KOPT-K1 (cell line): ENCODE measurements around the gene EGFR.

ENCODE experiments used
- H3K27ac ChIP-seq: fragments of 200-600 bp; sonication (generic); 2 replicates; pipeline ENCODE4 v1.5.1; 2016; ENCODE audit warnings: antibody characterized with exemption, mild to moderate bottlenecking, low read depth, low read length; ENCODE audit not compliant: poor library complexity, severe bottlenecking
- H3K36me3 ChIP-seq: fragments of 200-600 bp; sonication (generic); 2 replicates; pipeline ENCODE4 v1.5.1; 2017; ENCODE audit warnings: antibody characterized with exemption, mild to moderate bottlenecking, low read length, moderate library complexity; ENCODE audit not compliant: insufficient read depth
- H3K9me3 ChIP-seq: fragments of 200-600 bp; sonication (generic); 2 replicates; pipeline ENCODE4 v1.5.1; 2017; ENCODE audit warnings: antibody characterized with exemption, low read length, mild to moderate bottlenecking; ENCODE audit not compliant: insufficient read depth, poor library complexity, severe bottlenecking

EGFR gene

GRCh38 chr7:55117286-55117685 is 98.5 kb downstream of the EGFR start:
- Histone ChIP-seq H3K36me3 (no peaks in the 10 kb centered on the region), H3K9me3 (no peaks in the 10 kb centered on the region), H3K27ac (no peak overlapping the region)

DNA sequence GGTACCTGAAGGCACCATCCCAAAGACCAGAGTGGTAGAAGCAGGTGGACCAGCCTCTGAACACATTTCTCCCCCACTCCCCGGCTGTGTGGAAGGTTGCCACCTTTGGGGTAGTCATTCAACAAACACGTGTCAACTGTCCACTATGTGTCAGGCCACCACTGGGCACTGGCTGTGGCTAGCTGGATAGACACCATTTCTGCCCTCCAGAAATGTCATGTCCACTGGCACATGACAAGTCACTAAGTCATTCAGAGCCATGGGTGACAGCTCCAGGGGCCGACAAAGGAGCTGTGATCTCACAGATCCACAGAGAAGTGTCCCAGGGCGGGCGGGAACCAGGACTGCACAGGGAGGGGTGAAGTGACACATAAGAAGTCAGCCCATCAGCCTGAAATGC is 99.6 kb downstream of the EGFR start:
- Histone ChIP-seq H3K36me3 (no peaks in the 10 kb centered on the region), H3K27ac (no peak overlapping the region)

DNA sequence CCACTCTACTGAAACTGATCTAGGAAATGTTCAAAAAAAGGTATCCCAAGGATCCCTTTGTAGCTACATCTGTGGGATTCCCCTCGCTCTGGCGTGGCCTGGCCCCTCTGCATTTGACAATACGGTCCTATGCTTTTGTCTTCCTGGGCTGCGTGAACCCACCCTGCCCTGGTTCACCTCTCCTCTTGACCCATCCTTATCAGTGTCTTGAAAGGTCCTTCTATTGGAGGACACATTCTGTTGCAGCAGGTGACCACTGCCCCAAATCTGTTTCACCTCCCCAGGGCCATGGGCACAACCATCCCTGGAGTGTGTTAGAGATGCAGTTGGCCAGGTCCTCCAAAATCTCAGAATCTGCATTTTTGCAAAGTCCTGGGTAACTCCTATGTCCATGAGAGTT is 100.8 kb downstream of the EGFR start:
- Histone ChIP-seq H3K36me3 (no peaks in the 10 kb centered on the region), H3K27ac (no peak overlapping the region), H3K9me3 (no peaks in the 10 kb centered on the region)

More for the DNA sequence above, 99.6 kb downstream of the EGFR start:
- no peaks in the 10 kb centered on the region for H3K9me3 ChIP-seq

DNA sequence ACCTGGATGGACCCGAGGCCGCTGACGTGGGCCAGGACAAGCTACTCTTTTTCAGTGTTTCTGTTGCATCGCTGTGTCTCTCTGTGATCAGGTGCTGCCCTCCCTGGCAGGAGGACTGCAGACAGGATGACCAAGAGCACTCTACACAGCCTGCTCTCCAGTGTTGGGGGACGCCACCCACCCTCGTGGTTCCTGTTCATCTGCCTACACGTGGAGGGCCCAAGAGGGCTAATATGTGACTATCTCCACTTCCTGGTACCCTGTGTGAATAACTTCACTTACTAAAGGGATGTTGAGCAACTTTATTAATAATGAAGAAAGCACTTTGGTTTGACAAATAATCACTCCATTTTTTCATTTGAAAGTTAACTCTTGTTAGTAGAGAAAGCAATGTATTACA is 101.3 kb downstream of the EGFR start:
- Histone ChIP-seq H3K27ac (no peak overlapping the region), H3K36me3 (no peaks in the 10 kb centered on the region), H3K9me3 (no peaks in the 10 kb centered on the region)

DNA sequence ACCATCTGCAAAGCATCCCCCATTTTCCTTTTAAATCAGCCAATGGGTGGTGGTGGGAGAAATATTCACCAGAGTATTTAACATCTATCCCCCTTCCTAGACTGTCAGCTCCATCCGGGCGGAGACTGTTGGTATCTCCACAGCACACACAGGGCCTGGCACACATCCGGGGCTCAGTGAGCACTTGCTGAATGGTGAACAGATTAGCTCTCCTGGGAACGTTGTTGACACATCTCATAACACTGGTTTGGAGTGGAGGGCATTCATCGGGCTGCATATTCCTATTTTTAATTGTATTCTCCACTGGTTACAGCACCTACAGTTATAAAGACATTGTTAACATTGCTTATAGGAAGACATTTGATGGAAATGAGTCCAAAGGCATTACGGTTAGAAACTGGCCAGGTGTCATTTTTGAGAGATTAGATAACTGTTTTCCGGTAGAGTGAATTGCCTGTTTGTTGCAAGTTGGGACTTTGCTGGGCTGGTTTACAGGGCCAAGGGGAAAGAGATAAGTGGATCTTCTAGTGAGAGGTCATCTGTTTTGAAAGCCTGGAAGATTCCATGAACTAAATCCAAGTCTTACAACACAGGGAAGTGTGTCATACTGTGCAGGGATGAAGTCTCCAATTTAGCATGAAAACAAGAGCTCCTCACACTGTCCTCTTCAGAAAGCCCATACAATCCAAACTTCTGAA is 101.8 kb downstream of the EGFR start:
- H3K9me3 ChIP-seq = no peaks in the 10 kb centered on the region
- no peaks in the 10 kb centered on the region for H3K36me3 ChIP-seq
- no peak overlapping the region for H3K27ac ChIP-seq

- Histone ChIP-seq H3K27ac (no peak overlapping the region), H3K9me3 (no peaks in the 10 kb centered on the region), H3K36me3 (no peaks in the 10 kb centered on the region)
These were observed 102.4 kb downstream of the EGFR start for GRCh38 chr7:55121249-55121648.

- H3K9me3 ChIP-seq = no peaks in the 10 kb centered on the region
- H3K27ac ChIP-seq = no peak overlapping the region
- no peaks in the 10 kb centered on the region for H3K36me3 ChIP-seq
These were observed 103.4 kb downstream of the EGFR start for GRCh38 chr7:55122263-55122662.

DNA sequence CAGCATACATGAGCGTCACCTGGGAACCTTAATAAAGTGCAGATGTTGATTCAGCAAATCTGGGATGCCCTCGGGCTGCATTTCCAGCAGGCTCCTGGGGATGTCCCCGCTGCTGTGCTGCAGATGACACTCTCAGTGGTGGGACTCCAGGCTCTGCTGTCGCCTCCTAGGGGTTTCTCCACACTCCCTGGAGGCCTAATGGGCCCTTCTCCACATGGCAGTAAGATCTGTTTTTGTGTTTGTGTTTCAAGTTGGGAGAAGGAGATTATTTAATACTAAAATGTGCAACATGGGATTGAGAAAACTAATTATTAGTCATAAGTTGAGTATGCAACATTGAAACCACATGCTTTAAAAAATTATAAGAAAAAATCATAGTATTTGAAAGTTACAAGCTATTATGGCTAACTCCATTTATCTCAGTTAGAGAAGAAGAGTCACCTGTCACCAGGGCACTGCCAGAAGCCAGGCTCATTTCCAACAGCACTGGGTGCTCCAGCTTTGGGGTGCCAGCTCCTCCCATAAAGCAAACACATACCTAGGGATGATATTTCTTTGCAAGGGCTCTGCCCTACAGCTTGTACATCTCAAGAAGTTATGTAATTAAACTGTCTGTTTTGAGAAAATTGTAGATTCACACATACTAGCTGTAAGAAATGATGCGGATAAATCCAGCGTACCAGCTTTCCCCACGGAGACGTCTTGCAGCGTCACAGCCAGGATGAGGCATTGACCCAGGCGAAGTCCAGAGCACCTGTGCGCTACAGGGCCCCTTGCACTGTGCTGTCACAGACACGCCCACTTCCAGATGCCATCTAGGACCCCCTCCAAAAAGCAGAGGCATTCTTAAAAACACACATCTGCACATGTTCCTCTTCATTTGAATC is 106.4 kb downstream of the EGFR start:
- H3K27ac ChIP-seq = no peak overlapping the region
- no peaks in the 10 kb centered on the region for H3K36me3 ChIP-seq
- no peaks in the 10 kb centered on the region for H3K9me3 ChIP-seq

GRCh38 chr7:55127135-55127551 is 108.3 kb downstream of the EGFR start:
- no peak overlapping the region for H3K27ac ChIP-seq
- no peaks in the 10 kb centered on the region for H3K9me3 ChIP-seq
- H3K36me3 ChIP-seq = no peaks in the 10 kb centered on the region

GRCh38 chr7:55127622-55128081 is 108.8 kb downstream of the EGFR start:
- Histone ChIP-seq H3K27ac (no peak overlapping the region), H3K9me3 (no peaks in the 10 kb centered on the region), H3K36me3 (no peaks in the 10 kb centered on the region)

GRCh38 chr7:55128693-55129394 is 110.0 kb downstream of the EGFR start:
- no peaks in the 10 kb centered on the region for H3K9me3 ChIP-seq
- no peak overlapping the region for H3K27ac ChIP-seq
- H3K36me3 ChIP-seq = no peaks in the 10 kb centered on the region

DNA sequence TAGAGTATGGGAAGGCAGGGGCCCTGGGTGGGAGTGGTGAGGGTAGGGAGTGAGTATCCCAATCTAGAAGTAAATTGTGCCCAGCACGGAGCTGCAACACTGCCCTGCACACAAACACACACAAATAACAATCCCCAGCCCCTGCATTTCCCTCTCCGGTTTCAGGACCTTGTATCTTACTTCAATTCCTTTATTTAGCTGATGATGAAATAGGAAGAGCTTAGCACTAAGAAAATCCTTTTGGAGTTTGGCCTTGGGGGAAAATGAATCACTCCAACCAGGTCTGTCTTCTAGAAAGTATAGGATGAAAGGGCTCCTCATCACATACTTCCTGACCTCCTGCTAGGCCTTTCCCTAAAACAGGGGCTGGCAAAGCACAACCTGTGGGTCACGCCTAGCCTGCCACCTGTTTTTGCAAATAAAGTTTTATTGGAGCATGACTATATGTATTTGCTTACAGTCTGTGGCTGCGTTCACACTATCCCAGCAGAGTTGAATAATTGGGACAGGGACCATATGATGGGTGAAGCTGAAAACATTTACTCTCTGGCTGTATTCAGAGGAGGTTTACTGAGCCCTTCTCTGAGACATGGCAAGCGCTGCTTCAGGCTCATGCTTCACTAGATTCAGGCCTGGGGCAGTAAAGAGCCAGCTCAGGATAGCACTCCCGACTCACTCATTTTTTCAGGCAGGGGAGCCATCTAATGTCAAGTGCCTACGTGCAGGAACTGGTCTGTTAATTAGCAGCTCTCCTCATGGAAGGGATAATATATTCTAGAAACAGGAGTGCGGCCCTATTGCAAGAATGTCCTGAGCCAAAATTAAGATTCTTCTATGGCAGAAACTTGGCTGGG is 111.0 kb downstream of the EGFR start:
- H3K36me3 ChIP-seq = no peaks in the 10 kb centered on the region
- no peaks in the 10 kb centered on the region for H3K9me3 ChIP-seq
- H3K27ac ChIP-seq = no peak overlapping the region

- Histone ChIP-seq H3K27ac (no peak overlapping the region), H3K36me3 (no peaks in the 10 kb centered on the region), H3K9me3 (no peaks in the 10 kb centered on the region)
These were observed 111.8 kb downstream of the EGFR start for GRCh38 chr7:55130395-55131141.
